A673 (cell line): Measurements from ENCODE around the gene TNFRSF14.

Source experiments
- CTCF ChIP-seq: fragments of 300-800, 200-600 bp; sonication (generic); conservative IDR thresholded peaks from 2 replicates; pipeline ENCODE4 v1.5.1; 2017; ENCODE audit warnings: low read depth, mild to moderate bottlenecking, antibody characterized with exemption, low read length, moderate library complexity, mixed read lengths
- EZH2 ChIP-seq: fragments of 200-600 bp; sonication (generic); IDR thresholded peaks from 2 replicates; pipeline ENCODE4 v1.6.1; 2017; ENCODE audit warnings: borderline replicate concordance, low read depth, mild to moderate bottlenecking, mixed read lengths, antibody characterized with exemption, low read length; ENCODE audit not compliant: poor library complexity, severe bottlenecking

DNA sequence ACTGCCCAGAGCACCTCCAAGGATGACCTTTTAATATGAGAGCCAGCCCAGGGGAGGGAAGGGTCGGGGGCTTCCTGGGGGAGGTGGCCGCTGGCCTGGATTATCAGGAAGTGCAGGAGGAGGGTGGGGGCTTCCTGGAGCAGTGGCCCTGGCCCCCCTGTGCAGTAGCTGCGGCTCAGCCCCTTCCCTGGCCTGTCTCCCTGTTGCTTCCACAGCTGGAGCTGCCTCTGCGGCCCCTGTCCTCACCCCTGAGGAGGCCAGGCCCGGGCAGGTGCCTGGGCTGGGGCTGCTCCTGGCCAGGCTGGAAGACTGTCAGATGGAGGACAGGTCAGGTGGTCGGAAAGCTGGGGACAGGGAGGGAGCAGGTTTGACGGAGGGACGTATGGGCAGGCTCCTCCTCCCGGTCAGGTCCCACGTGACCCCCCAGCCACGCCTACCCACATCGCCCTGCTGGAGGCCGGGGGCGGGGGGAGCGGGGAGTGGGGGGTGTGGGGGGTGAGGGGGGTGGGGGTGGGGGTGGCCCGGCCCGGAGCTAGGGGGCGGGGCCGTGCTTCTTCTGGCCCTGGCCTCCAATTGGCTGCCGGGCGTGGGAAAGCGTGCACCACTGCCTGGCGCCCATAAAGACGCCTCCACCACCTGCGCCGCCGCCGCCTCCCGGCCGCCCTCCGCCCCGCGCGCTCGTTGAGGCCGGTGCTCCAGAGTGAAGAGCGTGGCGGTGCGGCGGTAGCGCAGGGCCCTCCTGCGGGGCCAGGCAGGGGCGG is 10.2 kb upstream of the TNFRSF14 start:
- no peak for TF ChIP-seq CTCF
- TF ChIP-seq EZH2: no peak
